ENCODE measurements around the gene ENKUR. TPM values are rescaled to one million over a fixed set of nuclear protein-coding genes. Genes with fewer than 3 reads are reported as not detected.
A peak's percentile ranks its signal among the peaks of the same experiment; 100 is the strongest.

Gene ENKUR
- total RNA-seq, 2 experiments from 2014 or later = not detected

DNA sequence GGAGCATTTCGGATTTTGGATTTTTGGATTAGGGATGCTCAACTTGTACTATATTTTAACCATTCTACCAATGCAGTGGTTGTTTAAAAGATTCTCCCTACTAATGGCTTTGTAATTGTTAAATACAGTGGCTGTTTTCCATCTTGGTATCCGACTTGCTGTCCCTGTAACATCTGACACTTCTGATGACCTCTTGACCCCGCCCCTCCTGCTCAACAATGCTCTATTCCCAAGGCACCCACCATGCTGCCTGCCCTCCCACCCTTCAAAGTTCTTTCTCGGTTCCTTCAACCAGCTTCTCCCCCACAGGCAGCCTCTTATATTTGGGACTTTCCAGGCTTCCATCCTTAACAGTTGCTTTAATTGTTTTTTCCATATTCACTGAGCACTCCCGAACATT is 65.5 kb downstream of the ENKUR start:
- TF ChIP-seq, protein P1, sequence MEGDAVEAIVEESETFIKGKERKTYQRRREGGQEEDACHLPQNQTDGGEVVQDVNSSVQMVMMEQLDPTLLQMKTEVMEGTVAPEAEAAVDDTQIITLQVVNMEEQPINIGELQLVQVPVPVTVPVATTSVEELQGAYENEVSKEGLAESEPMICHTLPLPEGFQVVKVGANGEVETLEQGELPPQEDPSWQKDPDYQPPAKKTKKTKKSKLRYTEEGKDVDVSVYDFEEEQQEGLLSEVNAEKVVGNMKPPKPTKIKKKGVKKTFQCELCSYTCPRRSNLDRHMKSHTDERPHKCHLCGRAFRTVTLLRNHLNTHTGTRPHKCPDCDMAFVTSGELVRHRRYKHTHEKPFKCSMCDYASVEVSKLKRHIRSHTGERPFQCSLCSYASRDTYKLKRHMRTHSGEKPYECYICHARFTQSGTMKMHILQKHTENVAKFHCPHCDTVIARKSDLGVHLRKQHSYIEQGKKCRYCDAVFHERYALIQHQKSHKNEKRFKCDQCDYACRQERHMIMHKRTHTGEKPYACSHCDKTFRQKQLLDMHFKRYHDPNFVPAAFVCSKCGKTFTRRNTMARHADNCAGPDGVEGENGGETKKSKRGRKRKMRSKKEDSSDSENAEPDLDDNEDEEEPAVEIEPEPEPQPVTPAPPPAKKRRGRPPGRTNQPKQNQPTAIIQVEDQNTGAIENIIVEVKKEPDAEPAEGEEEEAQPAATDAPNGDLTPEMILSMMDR (IDR thresholded peaks at IDR 0.05) = no peak
- ChIA-PET CTCF (no interaction called here), POLR2A (no interaction called here)
- Mint-ChIP-seq H3K4me3 (no peak overlapping the region), H3K36me3 (ENCODE audit: low read depth) (no peaks in the 10 kb centered on the region), H3K9me3 (no peaks in the 10 kb centered on the region), H3K27ac (peak overlapping the region; percentile 22), H3K27me3 (no peaks in the 10 kb centered on the region), H3K4me1 (ENCODE audit: low read depth) (peaks cover 38% of the 10 kb centered on the region)
- intact Hi-C loops (cut with micrococcal nuclease) = no loop called here
- ATAC-seq (no peak), DNase-seq (no peak)

DNA sequence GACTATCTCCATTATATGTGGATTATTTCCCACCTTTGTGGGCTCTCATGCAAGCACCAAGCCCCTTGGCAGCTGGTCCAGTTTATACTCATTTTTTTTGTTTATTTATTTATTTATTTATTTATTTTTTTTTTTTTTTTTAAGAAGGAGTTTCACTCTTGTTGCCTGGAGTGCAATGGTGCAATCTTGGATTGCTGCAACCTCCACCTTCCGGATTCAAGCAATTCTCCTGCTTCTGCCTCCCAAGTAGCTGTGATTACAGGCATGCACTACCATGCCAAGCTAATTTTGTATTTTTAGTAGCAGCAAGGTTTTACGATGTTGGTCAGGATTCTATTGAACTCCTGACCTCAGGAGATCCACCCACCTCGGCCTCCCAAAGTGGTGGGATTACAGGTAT is 66.3 kb downstream of the ENKUR start:
- intact Hi-C loops (cut with micrococcal nuclease) = no loop called here
- H3K36me3 Mint-ChIP-seq (ENCODE audit: low read depth) = no peaks in the 10 kb centered on the region

DNA sequence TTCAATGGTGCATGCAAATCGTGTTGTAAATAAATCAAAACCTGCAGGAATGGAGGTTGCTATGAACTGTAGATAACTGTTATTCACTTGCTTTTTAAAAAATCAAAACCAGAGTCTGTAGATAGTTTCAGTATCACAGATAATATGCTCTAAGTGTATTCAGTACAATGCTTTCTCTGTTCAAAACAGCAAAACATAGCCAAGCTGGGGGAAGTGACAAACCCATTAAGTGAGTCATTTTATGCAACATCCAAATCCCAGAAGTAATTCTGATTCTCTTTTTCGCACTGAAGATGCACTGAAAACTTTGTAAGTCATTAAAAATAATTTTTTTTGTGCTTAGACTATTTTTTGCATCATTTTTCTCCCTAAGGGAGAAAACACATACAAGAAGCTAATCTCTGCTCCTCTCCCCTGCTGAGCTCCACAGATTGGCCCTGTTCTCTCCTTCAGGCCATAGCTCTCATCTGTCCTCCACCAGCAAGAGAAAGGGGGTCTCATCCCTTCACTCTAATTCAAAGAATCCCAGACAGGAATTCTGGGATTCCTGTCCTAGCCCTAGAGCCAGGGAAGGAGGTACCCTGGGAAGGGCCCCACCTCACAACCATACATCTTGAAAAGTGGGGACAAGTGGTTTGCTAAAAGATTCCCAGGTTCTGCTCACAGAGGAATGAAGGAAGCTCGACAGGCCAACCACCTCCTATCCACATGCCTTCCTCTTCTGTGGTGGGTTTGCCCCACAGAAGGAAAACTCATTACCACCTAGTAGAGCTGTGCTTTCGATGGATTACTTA is 68.5 kb downstream of the ENKUR start:
- Mint-ChIP-seq H3K27ac (no peak overlapping the region), H3K4me3 (no peak overlapping the region), H3K9me3 (no peaks in the 10 kb centered on the region), H3K4me1 (ENCODE audit: low read depth) (peaks cover 29% of the 10 kb centered on the region), H3K36me3 (ENCODE audit: low read depth) (no peaks in the 10 kb centered on the region), H3K27me3 (no peaks in the 10 kb centered on the region)
- intact Hi-C loops (cut with micrococcal nuclease) = no loop called here
- CTCF ChIA-PET = interaction anchor here (1.0 to 1.4 kb wide), 4 partner anchors 8 to 305 kb away, joined by 3 to 5 read pairs (median 4); no protein-coding TSS in a partner anchor
- POLR2A ChIA-PET = no interaction called here
- TF ChIP-seq, protein P1 (IDR thresholded peaks at IDR 0.05) = no peak
- DNase-seq (no peak), ATAC-seq (peak; percentile 40)

More for the DNA sequence above, 66.3 kb downstream of the ENKUR start:
- POLR2A ChIA-PET = interaction anchor here (0.8 kb wide), 1 partner anchor 10 kb away, joined by 3 read pairs; no protein-coding TSS in a partner anchor
- Mint-ChIP-seq H3K27ac (no peak overlapping the region), H3K4me1 (ENCODE audit: low read depth) (peaks cover 38% of the 10 kb centered on the region), H3K4me3 (no peak overlapping the region), H3K27me3 (no peaks in the 10 kb centered on the region), H3K9me3 (no peaks in the 10 kb centered on the region)
- DNase-seq (no peak), ATAC-seq (no peak)
- CTCF ChIA-PET = interaction anchor here (1.2 to 1.4 kb wide), 2 partner anchors 16 to 332 kb away, joined by 3 to 5 read pairs; no protein-coding TSS in a partner anchor
- TF ChIP-seq, protein P1 (IDR thresholded peaks at IDR 0.05) = no peak

DNA sequence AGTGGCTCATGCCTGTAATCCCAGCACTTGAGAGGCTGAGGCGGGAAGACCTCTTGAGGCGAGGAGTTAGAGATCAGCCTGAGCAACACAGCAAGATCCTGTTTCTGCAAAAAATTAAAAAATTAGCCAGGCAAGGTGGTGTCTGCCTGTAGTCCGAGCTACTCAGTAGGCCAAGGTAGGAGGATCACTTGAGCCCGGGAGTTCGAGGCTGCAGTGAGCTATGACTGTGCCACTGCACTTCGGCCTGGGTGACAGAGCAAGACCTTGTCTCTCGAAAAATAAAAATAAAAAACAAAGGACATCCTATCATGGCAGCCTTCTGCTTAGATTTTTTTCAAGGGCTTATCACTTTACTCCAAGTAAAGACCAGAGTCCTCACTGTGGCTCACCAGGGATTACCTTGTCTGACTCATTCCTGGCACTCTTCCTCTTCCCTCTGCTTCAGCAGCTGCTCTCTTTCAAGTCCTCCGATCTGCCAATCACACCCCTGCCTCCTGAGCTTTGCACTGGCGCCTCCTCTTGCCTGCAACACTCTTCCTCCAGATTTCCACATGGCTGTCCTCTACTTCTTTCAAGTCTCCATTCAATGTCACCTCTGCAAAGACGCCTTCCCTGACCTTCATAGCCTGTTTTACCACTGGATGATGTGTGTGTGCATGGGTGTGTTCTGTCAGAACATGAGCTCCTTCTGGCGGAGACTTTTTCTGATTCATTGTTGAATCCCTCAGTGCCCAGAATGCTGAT is 71.3 kb downstream of the ENKUR start:
- ATAC-seq (no peak), DNase-seq (no peak)
- ChIA-PET POLR2A (no interaction called here), CTCF (no interaction called here)
- Mint-ChIP-seq H3K4me1 (ENCODE audit: low read depth) (peaks cover 16% of the 10 kb centered on the region), H3K27me3 (no peaks in the 10 kb centered on the region), H3K9me3 (no peaks in the 10 kb centered on the region), H3K27ac (no peak overlapping the region), H3K4me3 (no peak overlapping the region), H3K36me3 (ENCODE audit: low read depth) (no peaks in the 10 kb centered on the region)
- TF ChIP-seq, protein P1 (IDR thresholded peaks at IDR 0.05) = no peak
- intact Hi-C loops (cut with micrococcal nuclease) = no loop called here

DNA sequence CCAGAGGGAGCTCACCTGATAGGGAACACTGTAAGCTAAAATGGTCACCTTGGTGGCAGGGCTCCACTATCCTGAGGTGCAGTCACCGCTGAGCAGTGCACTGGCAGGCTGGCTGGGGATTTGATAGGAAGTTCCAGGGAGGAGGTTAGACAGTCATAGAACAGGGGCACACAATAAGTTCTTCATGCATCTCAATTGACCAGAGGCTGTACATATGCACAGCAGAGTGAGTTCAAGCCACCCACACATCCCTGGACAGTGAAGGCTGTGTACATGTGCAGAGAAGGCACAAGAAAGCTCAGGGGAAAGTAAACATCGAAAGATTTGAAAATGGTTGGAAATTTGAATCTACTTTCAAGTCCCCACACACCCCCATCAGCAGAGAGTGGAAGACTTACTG is 77.4 kb downstream of the ENKUR start:
- POLR2A ChIA-PET = interaction anchor here (1.1 kb wide), 1 partner anchor 11 kb away, joined by 3 read pairs; no protein-coding TSS in a partner anchor
- Mint-ChIP-seq H3K4me3 (no peak overlapping the region), H3K9me3 (no peaks in the 10 kb centered on the region), H3K27me3 (no peaks in the 10 kb centered on the region), H3K36me3 (ENCODE audit: low read depth) (no peaks in the 10 kb centered on the region), H3K4me1 (ENCODE audit: low read depth) (peaks cover 7% of the 10 kb centered on the region), H3K27ac (no peak overlapping the region)
- CTCF ChIA-PET = no interaction called here
- no peak for ATAC-seq
- DNase-seq = no peak
- intact Hi-C loops (cut with micrococcal nuclease) = no loop called here
- TF ChIP-seq, protein P1 (IDR thresholded peaks at IDR 0.05) = no peak

Measured in activated CD8-positive, alpha-beta T cell treated with anti-CD3 and anti-CD28 coated beads for 36 hours (primary cell).